Muscle layer of colon (tissue), 2 donors: ENCODE data around the gene MARCHF10.
"Not testable (repeated sequence)": the region's sequence is repeated elsewhere in the genome, so short reads cannot be mapped to it uniquely, and the experiment has no call there.

Source experiments
- H3K27ac ChIP-seq: one replicate; pipeline ENCODE4 v1.7.0; 2013; ENCODE audit warnings: low read depth, mild to moderate bottlenecking, low read length, moderate library complexity
- H3K27me3 ChIP-seq, 2 donors: one replicate each; pipeline ENCODE4 v1.7.0; 2013; ENCODE audit warnings: low read length in 2 of 2, mild to moderate bottlenecking in 2 of 2; ENCODE audit not compliant: insufficient read depth in 2 of 2, control insufficient read depth in 1 of 2
- H3K36me3 ChIP-seq: one replicate; pipeline ENCODE4 v1.7.0; 2013; ENCODE audit warnings: mild to moderate bottlenecking, low read length; ENCODE audit not compliant: insufficient read depth
- H3K4me1 ChIP-seq: one replicate; pipeline ENCODE4 v1.7.0; 2013; ENCODE audit warnings: mild to moderate bottlenecking, low read length; ENCODE audit not compliant: insufficient read depth
- H3K4me3 ChIP-seq, 2 donors: one replicate each; pipeline ENCODE4 v1.7.0; 2013; ENCODE audit warnings: low read length in 2 of 2, low read depth in 1 of 2, mild to moderate bottlenecking in 1 of 2, moderate library complexity in 1 of 2
- H3K9ac ChIP-seq: one replicate; pipeline ENCODE4 v1.7.0; 2013; ENCODE audit warnings: low read length
- H3K9me3 ChIP-seq: one replicate; pipeline ENCODE4 v1.7.0; 2013; ENCODE audit warnings: mild to moderate bottlenecking, low read length
- donor health status: abdominal sarcoma.
- donor health status: Adenocarcinoma of cecum.

MARCHF10 gene

GRCh38 chr17:62698459-62698858 lies 109.7 kb downstream of the MARCHF10 start:
- not testable (repeated sequence) for H3K4me1 ChIP-seq, H3K27me3 ChIP-seq, H3K9ac ChIP-seq, H3K4me3 ChIP-seq, H3K9me3 ChIP-seq, H3K36me3 ChIP-seq, H3K27ac ChIP-seq

GRCh38 chr17:62696726-62697490 lies 111.2 kb downstream of the MARCHF10 start:
- Histone ChIP-seq H3K27me3 (no peaks in the 10 kb centered on the region), H3K4me1 (no peaks in the 10 kb centered on the region), H3K36me3 (no peaks in the 10 kb centered on the region), H3K27ac (no peak overlapping the region), H3K9ac (no peak overlapping the region), H3K9me3 (no peaks in the 10 kb centered on the region), H3K4me3 (no peak overlapping the region)

GRCh38 chr17:62696256-62696655 lies 111.9 kb downstream of the MARCHF10 start:
- H3K4me3 ChIP-seq, result no peak overlapping the region
- H3K9me3 ChIP-seq, result no peaks in the 10 kb centered on the region
- H3K36me3 ChIP-seq, result no peaks in the 10 kb centered on the region
- H3K9ac ChIP-seq, result no peak overlapping the region
- no peaks in the 10 kb centered on the region for H3K27me3 ChIP-seq
- no peaks in the 10 kb centered on the region for H3K4me1 ChIP-seq
- no peak overlapping the region for H3K27ac ChIP-seq

- not testable (repeated sequence) for H3K27me3 ChIP-seq, H3K4me1 ChIP-seq, H3K9me3 ChIP-seq, H3K9ac ChIP-seq, H3K27ac ChIP-seq, H3K36me3 ChIP-seq, H3K4me3 ChIP-seq
Observed at GRCh38 chr17:62695093-62695738, 112.9 kb downstream of the MARCHF10 start.

- H3K27me3 ChIP-seq, result no peaks in the 10 kb centered on the region
- H3K4me1 ChIP-seq, result no peaks in the 10 kb centered on the region
- H3K9ac ChIP-seq, result no peak overlapping the region
- no peak overlapping the region for H3K27ac ChIP-seq
- no peaks in the 10 kb centered on the region for H3K36me3 ChIP-seq
- H3K9me3 ChIP-seq, result no peaks in the 10 kb centered on the region
- no peak overlapping the region for H3K4me3 ChIP-seq
Observed at GRCh38 chr17:62693616-62694409, 114.3 kb downstream of the MARCHF10 start.

GRCh38 chr17:62692721-62693431 lies 115.2 kb downstream of the MARCHF10 start:
- no peaks in the 10 kb centered on the region for H3K4me1 ChIP-seq
- no peak overlapping the region for H3K9ac ChIP-seq
- no peak overlapping the region for H3K27ac ChIP-seq
- H3K4me3 ChIP-seq, result no peak overlapping the region
- no peaks in the 10 kb centered on the region for H3K27me3 ChIP-seq
- H3K9me3 ChIP-seq, result no peaks in the 10 kb centered on the region
- no peaks in the 10 kb centered on the region for H3K36me3 ChIP-seq

GRCh38 chr17:62692159-62692651 lies 115.9 kb downstream of the MARCHF10 start:
- Histone ChIP-seq H3K4me1 (no peaks in the 10 kb centered on the region), H3K27me3 (no peaks in the 10 kb centered on the region), H3K9ac (no peak overlapping the region), H3K36me3 (no peaks in the 10 kb centered on the region), H3K4me3 (no peak overlapping the region), H3K27ac (no peak overlapping the region), H3K9me3 (no peaks in the 10 kb centered on the region)

GRCh38 chr17:62691589-62691915 lies 116.6 kb downstream of the MARCHF10 start:
- H3K27ac ChIP-seq, H3K4me1 ChIP-seq, H3K9me3 ChIP-seq: not testable (repeated sequence)

GRCh38 chr17:62690168-62690897 lies 117.8 kb downstream of the MARCHF10 start:
- no peak overlapping the region for H3K4me3 ChIP-seq
- no peaks in the 10 kb centered on the region for H3K9me3 ChIP-seq
- H3K36me3 ChIP-seq, result no peaks in the 10 kb centered on the region
- H3K27me3 ChIP-seq, result no peaks in the 10 kb centered on the region
- no peak overlapping the region for H3K27ac ChIP-seq
- no peak overlapping the region for H3K9ac ChIP-seq
- H3K4me1 ChIP-seq, result no peaks in the 10 kb centered on the region

More at GRCh38 chr17:62691589-62691915, 116.6 kb downstream of the MARCHF10 start:
- H3K9ac ChIP-seq, H3K4me3 ChIP-seq, H3K27me3 ChIP-seq, H3K36me3 ChIP-seq: not testable (repeated sequence)

- H3K36me3 ChIP-seq, result no peaks in the 10 kb centered on the region
- no peak overlapping the region for H3K27ac ChIP-seq
- no peak overlapping the region for H3K9ac ChIP-seq
- no peak overlapping the region for H3K4me3 ChIP-seq
- H3K27me3 ChIP-seq, result no peaks in the 10 kb centered on the region
- no peaks in the 10 kb centered on the region for H3K9me3 ChIP-seq
- no peaks in the 10 kb centered on the region for H3K4me1 ChIP-seq
Observed at GRCh38 chr17:62689441-62690167, 118.5 kb downstream of the MARCHF10 start.
